DMS79 treated with DMSO at 0.1 percent for 48 hours (cell line): ENCODE measurements around the gene POLR1B.
"Not testable (repeated sequence)": the region's sequence is repeated elsewhere in the genome, so short reads cannot be mapped to it uniquely, and the experiment has no call there.

Experiments used
- DNase-seq: peaks from one replicate; lab custom pipeline; 2025; lab: John Stamatoyannopoulos, UW

The POLR1B gene

DNA sequence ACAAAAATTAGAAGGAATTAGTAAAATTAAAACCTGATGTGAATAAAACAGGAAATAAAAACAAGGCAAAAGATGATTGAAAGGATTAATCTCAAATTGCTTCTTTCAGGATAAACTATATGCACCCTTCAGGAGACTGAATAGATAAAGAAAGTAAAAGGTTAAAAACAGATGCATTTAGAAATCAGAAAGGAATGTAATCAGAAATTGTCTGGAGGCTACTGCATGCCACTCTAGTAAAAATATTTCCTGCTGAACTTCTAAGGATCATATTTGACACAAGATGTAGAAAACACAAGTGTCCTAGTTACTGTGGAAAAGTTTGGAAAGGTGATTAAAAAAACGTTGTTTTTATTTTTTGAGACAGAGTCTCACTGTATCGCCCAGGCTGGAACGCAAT, 58.4 kb downstream of the POLR1B start:
- DNase-seq = no peak

DNA sequence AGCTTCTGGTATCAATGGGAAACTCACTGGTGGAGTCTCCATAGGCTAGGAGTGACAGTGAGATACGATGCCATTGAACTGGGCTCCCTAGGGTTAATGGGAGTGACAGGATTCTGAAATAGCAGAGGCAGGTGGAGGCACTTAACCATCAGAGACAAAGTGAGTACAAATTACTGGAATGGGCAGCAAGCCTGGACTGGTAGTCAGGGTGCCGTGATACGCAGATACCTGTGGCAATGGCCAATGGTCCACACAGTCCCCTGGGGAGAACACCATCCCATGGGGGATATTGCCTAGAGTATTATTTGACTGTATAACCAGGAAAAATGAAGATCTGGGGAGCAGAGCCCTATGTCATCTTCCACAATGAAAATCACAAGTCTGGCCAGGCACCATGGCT, 59.5 kb downstream of the POLR1B start:
- no peak for DNase-seq

DNA sequence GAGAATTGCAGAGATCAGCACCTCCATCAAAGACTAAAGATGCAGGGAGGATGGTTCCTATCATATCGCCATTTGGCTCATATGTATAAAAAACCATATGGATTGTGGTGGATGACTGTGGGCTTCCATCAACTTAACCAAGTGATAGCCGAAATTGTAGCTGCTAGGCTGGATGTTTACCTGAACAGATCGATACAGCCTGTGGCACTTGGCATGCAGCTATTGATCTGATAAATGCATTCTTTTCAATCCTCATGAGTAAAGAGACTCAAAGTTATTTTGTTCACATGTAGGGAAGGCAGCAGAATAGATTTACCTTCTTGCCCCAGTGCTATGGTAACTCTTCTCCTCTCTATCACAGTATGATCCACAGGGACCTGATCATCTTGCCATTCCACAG, 60.7 kb downstream of the POLR1B start:
- no peak for DNase-seq

DNA sequence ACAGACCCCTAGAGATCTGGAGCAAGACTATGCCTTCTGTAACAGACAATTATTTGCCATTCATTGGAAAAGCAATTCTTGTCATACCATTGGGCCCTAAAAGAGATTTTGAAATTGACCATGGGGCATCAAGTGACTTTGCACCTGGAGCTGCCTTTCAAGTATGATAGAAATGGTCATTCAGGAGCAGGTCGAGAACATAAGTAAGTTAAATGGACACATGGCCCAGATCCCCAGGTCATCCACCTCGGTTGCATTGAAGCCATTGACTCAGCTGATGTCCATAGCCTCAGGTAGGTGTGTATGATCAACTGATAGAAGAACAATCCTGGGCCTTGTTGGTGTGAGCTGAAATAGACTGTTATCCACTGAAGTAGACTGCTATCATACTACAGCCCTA, 61.5 kb downstream of the POLR1B start:
- DNase-seq = no peak

DNA sequence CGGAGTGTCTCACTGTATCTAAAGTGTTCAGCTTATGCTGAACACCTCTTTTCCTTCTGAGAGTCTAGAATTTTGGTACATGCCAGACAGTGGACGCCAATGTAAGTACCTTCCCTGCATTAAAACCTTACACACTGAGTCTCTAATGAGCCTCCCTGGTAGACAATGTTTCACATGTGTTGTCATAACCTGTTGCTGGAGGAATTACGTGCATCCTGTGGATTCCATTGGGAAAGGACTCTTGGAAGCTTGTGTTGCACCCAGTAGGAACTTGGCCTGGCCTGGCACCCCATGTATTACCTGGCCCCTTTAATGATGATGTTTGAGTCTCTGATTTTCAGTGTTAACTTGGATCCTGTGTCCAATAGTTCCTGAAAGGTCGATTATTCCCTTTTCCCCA, 62.7 kb downstream of the POLR1B start:
- DNase-seq = no peak

DNA sequence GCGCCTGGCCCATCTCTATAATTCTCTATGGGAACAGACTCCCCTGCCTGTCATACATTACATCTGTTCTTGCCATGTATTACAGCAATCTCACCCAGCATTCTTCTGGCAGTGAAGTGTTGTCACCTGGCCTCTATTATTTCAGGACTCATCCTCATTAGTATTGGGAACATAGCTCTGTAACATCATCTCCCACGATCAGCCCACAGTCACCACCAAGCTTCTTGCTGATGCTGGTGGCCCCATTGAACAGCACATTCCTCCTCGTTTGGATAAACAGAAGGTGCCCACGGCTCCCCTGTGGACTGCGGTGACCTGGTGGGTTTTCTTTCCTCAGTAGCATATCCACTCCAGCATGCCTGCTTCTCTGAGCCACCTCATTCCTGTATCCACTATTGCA, 63.7 kb downstream of the POLR1B start:
- no peak for DNase-seq

DNA sequence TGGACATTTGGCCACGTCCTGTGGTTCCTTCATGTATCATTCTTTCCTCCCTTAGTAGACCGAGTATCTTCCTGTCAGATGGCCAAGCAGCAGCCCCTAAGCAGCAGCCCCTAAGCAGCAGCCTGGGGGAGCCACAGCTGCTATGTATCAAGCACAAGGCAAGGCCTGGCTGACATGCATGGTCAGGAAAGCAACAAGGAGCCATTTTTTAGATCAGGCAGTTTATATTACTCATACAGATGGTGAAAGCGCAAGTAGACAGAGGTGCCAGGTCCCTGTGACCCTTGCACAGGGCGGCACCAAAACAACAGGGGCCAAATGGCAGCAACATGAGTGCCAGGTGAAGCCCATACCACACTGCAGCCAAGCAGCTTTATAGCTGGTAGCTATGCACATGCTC, 64.3 kb downstream of the POLR1B start:
- DNase-seq = no peak

DNA sequence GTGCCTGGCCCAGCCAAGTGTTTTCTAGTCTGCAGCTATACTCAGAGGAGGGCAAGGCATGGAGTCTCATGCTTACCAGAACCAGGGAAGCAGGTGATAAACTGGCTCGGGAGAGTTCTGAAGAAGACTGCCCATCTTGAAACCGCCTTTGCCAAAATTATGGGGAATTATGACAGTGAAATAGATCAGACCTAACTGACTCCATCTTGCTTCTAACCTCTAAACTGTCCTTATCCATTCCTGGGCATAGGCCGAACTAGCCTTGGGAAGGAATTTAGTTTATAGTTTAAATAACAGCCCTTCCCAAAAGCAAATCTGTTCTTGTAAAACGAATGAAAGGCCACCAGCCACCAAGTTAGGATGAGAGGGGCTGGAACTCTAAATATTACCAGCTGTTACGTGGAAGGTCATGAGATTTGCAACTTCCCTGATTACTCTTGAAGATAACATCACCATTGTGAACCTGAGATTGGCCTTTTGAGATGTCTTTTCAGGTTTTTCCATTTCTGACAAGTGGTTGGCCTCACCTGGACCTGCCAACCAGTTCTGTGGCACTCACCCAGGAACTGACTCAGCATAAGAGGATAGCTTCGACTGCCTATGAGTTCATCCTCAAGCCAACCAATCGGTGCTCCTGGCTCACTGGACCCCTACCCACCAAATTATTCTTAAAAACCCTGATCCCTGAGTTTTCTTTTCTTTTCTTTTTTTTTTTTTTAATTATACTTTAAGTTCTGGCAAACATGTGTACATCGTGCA, 65.6 kb downstream of the POLR1B start:
- no peak for DNase-seq

DNA sequence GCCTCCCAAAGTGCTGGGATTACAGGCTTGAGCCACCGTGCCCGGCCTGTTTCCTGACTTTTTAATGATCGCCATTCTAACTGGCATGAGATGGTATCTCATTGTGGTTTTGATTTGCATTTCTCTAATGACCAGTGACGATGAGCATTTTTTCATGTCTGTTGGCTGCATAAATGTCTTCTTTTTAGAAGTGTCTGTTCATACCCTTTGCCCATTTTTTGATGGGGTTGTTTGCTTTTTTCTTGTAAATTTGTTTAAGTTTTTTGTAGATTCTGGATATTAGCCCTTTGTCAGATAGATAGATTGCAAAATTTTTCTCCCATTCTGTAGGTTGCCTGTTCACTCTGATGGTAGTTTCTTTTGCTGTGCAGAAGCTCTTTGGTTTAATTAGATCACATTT, 67.1 kb downstream of the POLR1B start:
- DNase-seq = not testable (repeated sequence)

DNA sequence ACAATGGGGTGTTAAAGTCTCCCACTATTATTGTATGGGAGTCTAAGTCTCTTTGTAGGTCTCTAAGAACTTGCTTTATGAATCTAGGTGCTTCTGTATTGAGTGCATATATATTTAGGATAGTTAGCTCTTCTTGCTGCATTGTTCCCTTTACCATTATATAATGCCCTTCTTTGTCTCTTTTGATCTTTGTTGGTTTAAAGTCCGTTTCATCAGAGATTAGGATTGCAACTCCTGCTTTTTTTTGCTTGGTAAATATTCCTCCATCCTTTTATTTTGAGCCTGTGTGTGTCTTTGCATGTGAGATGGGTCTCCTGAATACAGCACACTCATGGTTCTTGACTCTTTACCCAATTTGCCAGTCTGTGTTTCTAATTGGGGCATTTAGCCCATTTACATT, 70.0 kb downstream of the POLR1B start:
- DNase-seq = not testable (repeated sequence)

DNA sequence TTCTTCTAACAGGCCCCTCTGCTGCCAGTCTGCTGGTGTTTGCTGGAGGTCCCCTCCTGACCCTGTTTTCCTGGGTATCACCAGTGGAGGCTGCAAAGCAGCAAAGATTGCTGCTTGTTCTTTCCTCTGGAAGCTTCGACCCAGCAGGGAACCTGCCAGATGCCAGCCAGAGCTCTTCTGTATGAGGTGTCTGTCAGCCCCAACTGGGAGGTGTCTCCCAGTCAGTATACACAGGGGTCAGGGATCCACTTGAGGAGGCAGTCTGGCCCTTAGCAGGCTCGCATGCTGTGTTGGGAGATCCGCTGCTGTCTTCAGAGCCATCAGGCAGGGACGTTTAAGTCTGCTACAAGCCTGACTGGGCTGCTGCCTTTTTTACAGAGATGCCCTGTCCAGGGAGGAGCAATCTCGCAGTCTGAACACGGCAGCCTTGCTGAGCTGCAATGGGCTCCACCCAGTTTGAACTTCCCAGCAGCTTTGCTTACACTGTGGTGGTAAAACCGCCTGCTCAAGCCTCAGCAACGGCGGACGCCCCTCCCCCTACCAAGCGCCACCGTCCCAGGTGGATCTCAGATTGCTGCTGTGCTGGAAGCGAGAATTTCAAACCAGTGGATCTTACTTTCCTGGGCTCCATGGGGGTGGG, 72.1 kb downstream of the POLR1B start:
- no peak for DNase-seq

DNA sequence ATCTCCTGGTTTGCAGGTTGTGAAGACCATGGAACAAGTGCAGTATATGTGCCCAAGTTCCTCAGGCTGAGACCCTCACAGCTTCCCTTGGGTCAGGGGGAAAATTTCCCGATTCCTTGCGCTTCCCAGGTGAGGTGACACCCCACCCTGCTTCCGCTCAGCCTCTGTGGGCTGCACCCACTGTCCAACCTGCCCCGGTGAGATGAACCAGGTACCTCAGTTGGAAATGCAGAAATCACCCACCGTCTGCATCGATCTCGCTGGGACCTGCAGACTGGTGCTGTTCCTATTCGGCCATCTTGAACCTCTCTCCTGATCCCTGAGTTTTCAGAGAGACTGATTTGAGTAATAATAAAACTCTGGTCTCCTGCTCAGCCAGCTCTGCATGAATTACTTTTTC, 72.8 kb downstream of the POLR1B start:
- DNase-seq = no peak

DNA sequence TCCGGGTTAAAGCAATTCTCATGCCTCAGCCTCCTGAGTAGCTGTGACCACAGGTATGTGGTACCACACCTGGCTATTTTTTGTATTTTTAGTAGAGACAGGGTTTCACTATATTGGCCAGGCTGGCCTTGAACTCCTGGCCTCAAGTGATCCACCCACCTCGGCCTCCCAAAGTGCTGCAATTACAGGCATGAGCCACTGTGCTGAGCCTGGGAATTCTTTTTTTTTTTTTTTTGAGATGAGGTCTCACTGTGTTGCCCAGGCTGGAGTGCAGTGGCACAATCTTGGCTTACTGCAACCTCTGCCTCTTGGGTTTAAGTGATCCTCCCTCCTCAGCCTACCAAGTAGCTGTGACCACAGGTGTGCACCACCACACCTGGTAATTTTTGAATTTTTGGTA, 73.5 kb downstream of the POLR1B start:
- not testable (repeated sequence) for DNase-seq

DNA sequence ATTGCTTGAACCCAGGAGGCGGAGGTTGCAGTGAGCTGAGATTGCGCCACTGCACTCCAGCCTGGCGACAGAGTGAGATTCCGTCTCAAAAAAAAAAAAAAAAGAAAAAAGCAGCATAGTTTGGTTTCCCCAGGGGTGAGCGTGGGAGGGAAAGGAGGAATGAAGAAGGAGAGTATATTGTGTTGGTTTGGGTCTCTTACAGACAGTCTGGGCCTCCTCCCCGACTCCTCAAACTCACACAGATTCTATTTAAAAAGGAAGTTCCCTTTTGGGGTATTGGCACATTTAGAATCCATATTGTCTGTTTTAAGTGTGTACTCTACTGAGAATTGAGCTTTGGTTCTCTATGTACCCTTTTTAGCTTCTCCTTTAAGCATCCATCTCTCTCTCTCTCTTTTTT, 76.1 kb downstream of the POLR1B start:
- DNase-seq = no peak

DNA sequence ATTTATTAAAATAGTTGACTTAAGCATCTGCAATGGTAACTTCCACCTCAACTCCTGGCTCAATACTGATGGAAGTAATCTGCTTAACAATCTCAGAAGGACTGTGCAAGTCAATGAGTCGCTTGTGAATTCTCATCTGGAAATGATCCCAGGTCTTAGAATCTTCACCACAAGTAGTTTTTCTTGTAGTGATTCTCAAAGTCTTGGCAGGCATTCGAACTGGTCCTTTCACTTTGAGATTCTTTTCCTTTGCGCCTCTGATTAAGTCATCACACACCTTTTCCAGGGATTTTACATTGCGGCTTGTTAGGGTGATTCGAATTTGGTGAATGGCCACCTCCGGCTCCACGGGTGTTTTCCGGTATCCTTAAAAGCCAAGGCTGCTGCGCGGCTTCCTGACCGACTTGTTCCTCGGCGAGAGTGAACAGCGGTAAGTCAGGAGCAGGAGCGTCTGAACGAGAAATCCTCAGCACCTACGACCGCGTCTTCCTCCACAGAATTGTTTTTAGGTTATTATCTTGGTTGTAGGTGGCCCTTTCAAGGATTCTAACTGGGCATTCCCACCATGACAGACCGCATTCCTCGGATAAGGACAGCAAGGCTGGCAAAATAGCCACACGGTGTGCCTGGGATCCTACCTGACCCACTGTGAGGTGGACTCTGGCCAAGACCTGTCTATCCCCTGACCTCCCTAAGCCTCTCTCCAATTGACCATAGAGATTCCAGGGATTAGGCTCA, 79.7 kb downstream of the POLR1B start:
- no peak for DNase-seq

DNA sequence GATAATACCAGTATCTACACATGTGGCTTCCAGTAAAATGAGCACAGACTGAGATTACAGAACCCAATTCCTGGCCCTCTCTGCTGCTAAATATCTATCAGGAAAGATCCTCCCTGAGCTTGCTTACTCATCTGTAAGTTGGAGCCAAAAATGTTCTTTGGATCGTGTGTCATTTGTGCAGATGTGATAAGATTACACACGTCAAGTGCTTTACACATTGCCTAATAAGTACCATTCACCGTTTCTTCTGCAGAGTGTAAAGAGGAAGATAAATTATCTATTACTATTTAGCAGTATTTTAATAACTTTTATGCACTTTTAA, 80.2 kb downstream of the POLR1B start:
- no peak for DNase-seq

DNA sequence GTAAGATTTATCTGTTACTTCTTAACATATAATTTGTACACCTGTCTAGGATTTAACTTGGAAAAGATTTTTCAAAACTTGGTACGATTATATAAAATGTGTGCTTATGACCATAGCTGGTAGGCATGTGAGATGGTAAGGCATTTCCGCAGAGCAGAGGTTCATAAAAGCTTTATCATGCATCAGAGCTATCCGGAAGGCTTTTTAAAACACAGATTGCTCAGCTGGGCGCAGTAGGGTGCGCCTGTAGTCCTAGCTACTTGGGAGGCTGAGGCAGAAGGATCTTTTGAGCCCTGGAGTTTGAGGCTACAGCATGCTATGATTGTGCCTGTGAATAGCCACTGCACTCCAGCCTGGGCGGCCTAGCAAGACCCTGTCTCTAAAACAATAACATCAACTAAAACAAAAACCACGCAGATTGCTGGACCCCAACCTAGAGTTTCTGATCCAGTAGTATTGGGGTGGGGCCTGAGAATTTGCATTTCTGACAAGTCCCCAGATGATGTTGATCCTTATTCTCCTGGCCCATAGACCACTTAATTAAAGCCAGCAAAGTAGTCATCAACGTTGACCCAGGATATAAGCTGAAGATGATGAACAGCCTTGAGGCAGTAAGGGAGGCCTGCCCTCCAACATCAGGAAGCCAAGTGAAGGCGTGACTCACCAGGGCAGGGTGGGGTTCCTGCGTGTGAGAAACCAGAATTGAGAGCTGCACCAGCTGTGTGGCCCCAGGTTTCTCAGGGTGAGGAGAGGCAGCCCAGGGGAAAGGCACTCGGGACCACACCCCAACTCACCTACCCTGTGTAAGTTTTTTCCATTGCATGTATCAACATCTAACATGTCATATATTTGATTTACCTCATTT, 81.9 kb downstream of the POLR1B start:
- DNase-seq = no peak

DNA sequence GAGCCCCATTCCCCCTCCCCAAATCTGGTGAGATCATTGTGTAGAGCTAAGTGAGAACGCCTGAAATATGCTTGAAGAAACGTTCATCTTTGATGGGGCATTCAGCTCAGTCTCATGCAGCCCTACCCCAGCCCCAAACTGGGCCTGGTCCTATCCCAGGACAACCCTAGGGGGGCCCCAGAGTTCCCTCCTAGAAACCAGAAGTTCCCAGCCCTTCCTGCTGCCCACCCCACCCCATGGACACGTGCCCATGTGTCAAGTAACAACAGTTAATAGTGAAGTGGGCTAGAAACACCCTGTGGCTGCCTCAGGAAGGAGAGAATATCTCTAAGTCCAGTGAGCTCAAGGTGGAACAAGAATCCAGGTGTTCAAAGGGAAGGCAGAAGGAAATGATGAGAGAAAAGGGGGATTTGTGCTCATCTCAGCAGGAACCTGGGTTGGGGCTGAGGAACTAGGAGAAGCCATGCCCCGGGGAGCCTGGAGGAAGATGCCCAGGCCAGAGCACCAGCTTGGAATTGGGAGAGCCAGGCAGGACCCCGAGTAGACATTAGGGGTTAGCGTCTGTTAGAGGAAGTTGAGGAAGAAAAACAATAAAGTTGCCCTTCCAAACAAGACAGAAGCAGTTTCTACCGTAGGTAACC, 83.3 kb downstream of the POLR1B start:
- DNase-seq = no peak

DNA sequence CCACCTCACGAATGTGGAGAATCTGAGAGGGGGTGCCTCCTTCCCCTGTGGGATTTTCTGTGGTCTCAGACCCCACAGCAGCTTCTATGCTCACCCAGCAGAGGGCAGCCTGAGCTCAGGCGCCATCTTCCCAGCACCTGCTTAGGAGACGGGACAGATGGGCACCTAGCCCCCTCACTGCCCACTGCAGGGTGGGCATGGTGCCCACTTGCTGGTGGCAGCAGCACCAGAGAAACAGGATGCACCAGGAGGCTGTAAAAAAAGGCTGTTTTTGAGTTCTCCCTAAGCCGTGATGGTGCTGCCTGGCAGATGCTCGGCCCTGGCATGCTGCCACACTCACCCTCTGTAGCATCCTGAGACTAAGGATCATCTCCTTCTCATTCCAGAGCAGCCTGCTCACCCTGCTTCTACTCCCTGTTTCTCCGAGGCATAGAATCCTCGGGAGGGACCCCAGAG, 84.4 kb downstream of the POLR1B start:
- DNase-seq = peak; percentile 82
